Measurements from ENCODE around the gene ST6GALNAC5. TPM values are rescaled to one million over a fixed set of nuclear protein-coding genes. Genes with fewer than 3 reads are reported as not detected.

ST6GALNAC5 gene
- total RNA-seq, 2 donors from 2014 or later = 2.6 to 12.9 TPM

- H3K9me3 ChIP-seq = no peaks in the 10 kb centered on the region
- intact Hi-C loops (cut with DNase I) = no loop called here
- TF ChIP-seq POLR2A (IDR thresholded peaks at IDR 0.05) = no peak
- no peak for TF ChIP-seq CTCF (IDR thresholded peaks at IDR 0.05)
- WGBS, 2 donors = 70 to 78% methylated on average over 7 of the region's 7 CpGs
- H3K4me3 ChIP-seq = no peak overlapping the region
- no peak for DNase-seq
- H3K36me3 ChIP-seq (replicated peaks in 1 of 2; ENCODE audit: insufficient read depth in 1 of 2, low read depth in 2 of 2) = no peaks in the 10 kb centered on the region
- H3K27me3 ChIP-seq = no peaks in the 10 kb centered on the region
- H3K4me1 ChIP-seq = no peaks in the 10 kb centered on the region
- ATAC-seq = no peak
- H3K27ac ChIP-seq = no peak overlapping the region
Measured at GRCh38 chr1:77057994-77058585, 190.8 kb downstream of the ST6GALNAC5 start.

- ATAC-seq = no peak
- intact Hi-C loops (cut with DNase I) = no loop called here
- Histone ChIP-seq H3K27ac (no peak overlapping the region), H3K4me3 (no peak overlapping the region), H3K27me3 (no peaks in the 10 kb centered on the region), H3K4me1 (no peaks in the 10 kb centered on the region), H3K9me3 (no peaks in the 10 kb centered on the region), H3K36me3 (replicated peaks in 1 of 2; ENCODE audit: insufficient read depth in 1 of 2, low read depth in 2 of 2) (no peaks in the 10 kb centered on the region)
- TF ChIP-seq POLR2A (IDR thresholded peaks at IDR 0.05) = no peak
- no peak for TF ChIP-seq CTCF (IDR thresholded peaks at IDR 0.05)
- DNase-seq = peak in 1 of 4 donors; percentile 9
- 21 to 36% methylated on average over 5 of the region's 5 CpGs for WGBS, 2 donors
Measured at GRCh38 chr1:77060000-77060399, 192.7 kb downstream of the ST6GALNAC5 start.

GRCh38 chr1:77061162-77061561, 193.9 kb downstream of the ST6GALNAC5 start:
- Histone ChIP-seq H3K4me3 (no peak overlapping the region), H3K4me1 (no peaks in the 10 kb centered on the region), H3K27me3 (no peaks in the 10 kb centered on the region), H3K36me3 (replicated peaks in 1 of 2; ENCODE audit: insufficient read depth in 1 of 2, low read depth in 2 of 2) (no peaks in the 10 kb centered on the region), H3K27ac (no peak overlapping the region), H3K9me3 (no peaks in the 10 kb centered on the region)
- WGBS, 2 donors = 18 to 28% methylated on average over 3 of the region's 3 CpGs
- DNase-seq = no peak
- TF ChIP-seq POLR2A (IDR thresholded peaks at IDR 0.05) = no peak
- TF ChIP-seq CTCF (IDR thresholded peaks at IDR 0.05) = no peak
- no peak for ATAC-seq
- intact Hi-C loops (cut with DNase I) = no loop called here

- TF ChIP-seq CTCF (IDR thresholded peaks at IDR 0.05) (no peak), POLR2A (IDR thresholded peaks at IDR 0.05) (no peak)
- H3K27ac ChIP-seq = no peak overlapping the region
Measured at GRCh38 chr1:77063118-77063517, 195.8 kb downstream of the ST6GALNAC5 start.

GRCh38 chr1:77064246-77064645, 197.0 kb downstream of the ST6GALNAC5 start:
- no peak overlapping the region for H3K27ac ChIP-seq
- H3K4me3 ChIP-seq = no peak overlapping the region

More at GRCh38 chr1:77063118-77063517, 195.8 kb downstream of the ST6GALNAC5 start:
- DNase-seq (no peak), ATAC-seq (no peak)
- Histone ChIP-seq H3K4me3 (no peak overlapping the region), H3K9me3 (no peaks in the 10 kb centered on the region), H3K4me1 (no peaks in the 10 kb centered on the region), H3K27me3 (no peaks in the 10 kb centered on the region), H3K36me3 (replicated peaks in 1 of 2; ENCODE audit: insufficient read depth in 1 of 2, low read depth in 2 of 2) (no peaks in the 10 kb centered on the region)
- WGBS, 2 donors = 43 to 48% methylated on average over 4 of the region's 4 CpGs
- intact Hi-C loops (cut with DNase I) = no loop called here

More at GRCh38 chr1:77064246-77064645, 197.0 kb downstream of the ST6GALNAC5 start:
- no peaks in the 10 kb centered on the region for H3K4me1 ChIP-seq
- whole genome bisulfite sequencing, 2 donors = 69 to 70% methylated on average over 2 of the region's 2 CpGs
- H3K9me3 ChIP-seq = no peaks in the 10 kb centered on the region
- no peak for TF ChIP-seq CTCF (IDR thresholded peaks at IDR 0.05)
- TF ChIP-seq POLR2A (IDR thresholded peaks at IDR 0.05) = no peak
- H3K27me3 ChIP-seq = no peaks in the 10 kb centered on the region
- intact Hi-C loops (cut with DNase I) = no loop called here
- no peaks in the 10 kb centered on the region for H3K36me3 ChIP-seq (replicated peaks in 1 of 2; ENCODE audit: insufficient read depth in 1 of 2, low read depth in 2 of 2)
- DNase-seq = no peak
- ATAC-seq = no peak
